ENCODE measurements around the gene THRB.

THRB gene

GRCh38 chr3:24086617-24087404, 407.8 kb downstream of the THRB start:
- Mint-ChIP-seq H3K4me3 (no peak overlapping the region), H3K9me3 (peaks cover 5% of the 10 kb centered on the region), H3K27me3 (peaks cover 11% of the 10 kb centered on the region), H3K27ac (no peak overlapping the region), H3K4me1 (ENCODE audit: low read depth) (no peaks in the 10 kb centered on the region), H3K36me3 (ENCODE audit: low read depth) (no peaks in the 10 kb centered on the region)
- no peak for DNase-seq

- Mint-ChIP-seq H3K4me3 (no peak overlapping the region), H3K27me3 (peaks cover 14% of the 10 kb centered on the region), H3K9me3 (peaks cover 5% of the 10 kb centered on the region), H3K27ac (no peak overlapping the region), H3K4me1 (ENCODE audit: low read depth) (no peaks in the 10 kb centered on the region), H3K36me3 (ENCODE audit: low read depth) (no peaks in the 10 kb centered on the region)
- DNase-seq, result no peak
These were observed 408.4 kb downstream of the THRB start for GRCh38 chr3:24086206-24086605.

- Mint-ChIP-seq H3K4me1 (ENCODE audit: low read depth) (no peaks in the 10 kb centered on the region), H3K9me3 (peaks cover 4% of the 10 kb centered on the region), H3K27ac (no peak overlapping the region), H3K27me3 (no peaks in the 10 kb centered on the region), H3K36me3 (ENCODE audit: low read depth) (no peaks in the 10 kb centered on the region), H3K4me3 (no peak overlapping the region)
- DNase-seq, result no peak
These were observed 422.5 kb downstream of the THRB start for GRCh38 chr3:24072193-24072592.

- Mint-ChIP-seq H3K4me1 (ENCODE audit: low read depth) (no peaks in the 10 kb centered on the region), H3K4me3 (no peak overlapping the region), H3K27me3 (no peaks in the 10 kb centered on the region), H3K36me3 (ENCODE audit: low read depth) (no peaks in the 10 kb centered on the region), H3K27ac (no peak overlapping the region), H3K9me3 (no peaks in the 10 kb centered on the region)
- no peak for DNase-seq
These were observed 425.6 kb downstream of the THRB start for GRCh38 chr3:24069045-24069444.

GRCh38 chr3:24067483-24067882, 427.2 kb downstream of the THRB start:
- H3K27me3 Mint-ChIP-seq, result no peaks in the 10 kb centered on the region
- no peaks in the 10 kb centered on the region for H3K9me3 Mint-ChIP-seq
- no peak overlapping the region for H3K27ac Mint-ChIP-seq
- DNase-seq, result no peak
- no peak overlapping the region for H3K4me3 Mint-ChIP-seq
- H3K4me1 Mint-ChIP-seq (ENCODE audit: low read depth), result no peaks in the 10 kb centered on the region
- H3K36me3 Mint-ChIP-seq (ENCODE audit: low read depth), result no peaks in the 10 kb centered on the region
